Keratinocyte (primary cell): ENCODE results near the gene HOXC9. TPM values are rescaled to one million over a fixed set of nuclear protein-coding genes. Genes with fewer than 3 reads are reported as not detected.

Experiments
- DNase-seq: peaks from one replicate; pipeline ENCODE4 v3.0.0-alpha.2; 2011; ENCODE audit warnings: low read depth, missing footprints, low spot score
- FAIRE-seq: peaks from 2 replicates; lab custom pipeline; 2011; peaks lifted over from hg19 to GRCh38; lab: Jason Lieb, UNC
- H2AFZ ChIP-seq: 2 replicates; pipeline ENCODE4 v1.6.0; 2012; ENCODE audit warnings: low read length, control low read depth, inconsistent platforms; ENCODE audit not compliant: control insufficient read depth
- H3K27ac ChIP-seq: 2 replicates; pipeline ENCODE4 v1.5.1; 2011; ENCODE audit warnings: low read length; ENCODE audit not compliant: control insufficient read depth, insufficient read depth
- H3K27me3 ChIP-seq: 3 replicates; pipeline ENCODE4 v1.6.0; 2011; ENCODE audit warnings: low read length; ENCODE audit not compliant: control insufficient read depth, insufficient read depth; ENCODE audit errors: extremely low read depth
- H3K36me3 ChIP-seq, 2 experiments: 2 replicates in 1 of 2; 3 replicates in 1 of 2; pipeline ENCODE4 v1.5.1; 2011; ENCODE audit warnings: low read length in 2 of 2, mild to moderate bottlenecking in 1 of 2; ENCODE audit not compliant: control insufficient read depth in 2 of 2, insufficient read depth in 2 of 2; ENCODE audit errors: extremely low read depth in 1 of 2
- H3K4me1 ChIP-seq: 3 replicates; pipeline ENCODE4 v1.5.1; 2011; ENCODE audit warnings: low read length; ENCODE audit not compliant: control insufficient read depth, insufficient read depth; ENCODE audit errors: extremely low read depth
- H3K4me2 ChIP-seq: 3 replicates; pipeline ENCODE4 v1.6.0; 2011; ENCODE audit warnings: low read depth, low read length; ENCODE audit not compliant: control insufficient read depth, insufficient read depth; ENCODE audit errors: extremely low read depth
- H3K4me3 ChIP-seq, 3 experiments: fragments of 200-600 bp in 1 of 3; sonication (generic) in 1 of 3; 2 replicates in 2 of 3; 3 replicates in 1 of 3; pipeline ENCODE4 v1.5.1; 2011 to 2016; ENCODE audit warnings: low read length in 3 of 3, mild to moderate bottlenecking in 3 of 3, control low read depth in 2 of 3, inconsistent platforms in 1 of 3, low read depth in 1 of 3, mixed read lengths in 1 of 3, mixed run types in 1 of 3, moderate library complexity in 1 of 3; ENCODE audit not compliant: control insufficient read depth in 2 of 3, insufficient read depth in 2 of 3; ENCODE audit errors: extremely low read depth in 1 of 3
- H3K79me2 ChIP-seq: 2 replicates; pipeline ENCODE4 v1.6.0; 2012; ENCODE audit warnings: low read length; ENCODE audit not compliant: control insufficient read depth, insufficient read depth
- H3K9ac ChIP-seq: 3 replicates; pipeline ENCODE4 v1.6.0; 2011; ENCODE audit warnings: low read length; ENCODE audit not compliant: control insufficient read depth, insufficient read depth; ENCODE audit errors: extremely low read depth
- H3K9me1 ChIP-seq: 3 replicates; pipeline ENCODE4 v1.6.0; 2011; ENCODE audit warnings: low read length; ENCODE audit not compliant: control insufficient read depth, insufficient read depth; ENCODE audit errors: extremely low read depth
- H3K9me3 ChIP-seq: 2 replicates; pipeline ENCODE4 v1.5.1; 2012; ENCODE audit warnings: low read depth, low read length; ENCODE audit not compliant: control insufficient read depth
- H4K20me1 ChIP-seq: 3 replicates; pipeline ENCODE4 v1.6.0; 2011; ENCODE audit warnings: low read length; ENCODE audit not compliant: control insufficient read depth, insufficient read depth; ENCODE audit errors: extremely low read depth
- CTCF ChIP-seq, 3 experiments: IDR thresholded peaks in 1 of 3; conservative IDR thresholded peaks in 1 of 3; optimal IDR thresholded peaks in 1 of 3; 2 replicates in 2 of 3; 3 replicates in 1 of 3; pipeline versions ENCODE3 to v1.5.1; 2011; ENCODE audit warnings: low read length in 3 of 3, mild to moderate bottlenecking in 3 of 3, moderate library complexity in 2 of 3, control low read depth in 1 of 3, inconsistent platforms in 1 of 3; ENCODE audit not compliant: insufficient read depth in 2 of 3; ENCODE audit errors: extremely low read depth in 1 of 3
- EZH2 ChIP-seq: IDR thresholded peaks from one replicate; pipeline ENCODE4 v1.6.1; 2012; ENCODE audit warnings: inconsistent platforms, mild to moderate bottlenecking, low read length, moderate library complexity
- dilution Hi-C: fragments of 300-500 bp; cut with MboI; formaldehyde crosslinking; loops from one replicate; pipeline ENCODE4 v1.7.0; 2020; ENCODE audit warnings: low sequenced_read_pairs; ENCODE audit not compliant: extremely low pct_ligation_motif_present
- polyA plus RNA-seq, 5 experiments: library from polyadenylated mRNA; depleted of rRNA in 3 of 5; stranded (reverse) in 3 of 5; stranded (forward) in 1 of 5; unstranded in 1 of 5; fragments of >200 nt; gene quantifications; 1 replicate in 1 of 5; 2 replicates in 3 of 5; 3 replicates in 1 of 5; pipeline versions ENCODE4 v1.2.1 to v1.2.3, GENCODE V29; 2011 to 2012; ENCODE audit warnings: missing spikeins in 2 of 5, low read depth in 1 of 5, low replicate concordance in 1 of 5

The HOXC9 gene
- polyA plus RNA-seq, 1 donor (not counting 4 experiments of a cell fraction or from before 2014, with no cell fraction given): 1.8 TPM

- TF ChIP-seq EZH2 (no peak), CTCF (optimal IDR thresholded peaks at IDR 0.05 in 1 of 3, IDR thresholded peaks at IDR 0.05 in 1 of 3, conservative IDR thresholded peaks at IDR 0.05 in 1 of 3; ENCODE audit: extremely low read depth in 1 of 3, insufficient read depth in 2 of 3, low read length in 3 of 3) (no peak)
- no peaks in the 10 kb centered on the region for H4K20me1 ChIP-seq
- H3K79me2 ChIP-seq: peaks cover 88% of the 10 kb centered on the region
- H2AFZ ChIP-seq: no peak overlapping the region
- H3K27me3 ChIP-seq: no peaks in the 10 kb centered on the region
- peak overlapping the region; percentile 45 to 89 (median 51) for H3K4me3 ChIP-seq
- peak overlapping the region; percentile 97 for H3K9ac ChIP-seq
- no peaks in the 10 kb centered on the region for H3K9me3 ChIP-seq
- H3K27ac ChIP-seq: peak overlapping the region; percentile 95
- H3K4me2 ChIP-seq: peak overlapping the region; percentile 98
- H3K9me1 ChIP-seq: no peaks in the 10 kb centered on the region
- H3K4me1 ChIP-seq: peaks cover 34% of the 10 kb centered on the region
- FAIRE-seq (no peak), DNase-seq (no peak)
- peaks cover 0 to under 1% of the 10 kb centered on the region in 2 experiments for H3K36me3 ChIP-seq
- dilution Hi-C loops: no loop called here
Measured at GRCh38 chr12:53997204-53998109, 2.5 kb upstream of the HOXC9 start.

GRCh38 chr12:53998110-53998899, 1.7 kb upstream of the HOXC9 start:
- TF ChIP-seq EZH2: no peak
- no peak for TF ChIP-seq CTCF (optimal IDR thresholded peaks at IDR 0.05 in 1 of 3, IDR thresholded peaks at IDR 0.05 in 1 of 3, conservative IDR thresholded peaks at IDR 0.05 in 1 of 3; ENCODE audit: extremely low read depth in 1 of 3, insufficient read depth in 2 of 3, low read length in 3 of 3)
- FAIRE-seq: no peak

More at GRCh38 chr12:53998110-53998899, 1.7 kb upstream of the HOXC9 start:
- dilution Hi-C loops: no loop called here
- H3K4me2 ChIP-seq: peak overlapping the region; percentile 98
- no peak overlapping the region for H2AFZ ChIP-seq
- no peaks in the 10 kb centered on the region for H3K9me3 ChIP-seq
- H3K9ac ChIP-seq: peak overlapping the region; percentile 98
- no peak overlapping the region for H3K27ac ChIP-seq
- DNase-seq: no peak
- no peaks in the 10 kb centered on the region for H4K20me1 ChIP-seq
- H3K79me2 ChIP-seq: peaks cover 79% of the 10 kb centered on the region
- no peaks in the 10 kb centered on the region for H3K27me3 ChIP-seq
- H3K4me3 ChIP-seq: peak overlapping the region; percentile 45 to 96 (median 51)
- no peaks in the 10 kb centered on the region for H3K9me1 ChIP-seq
- peaks cover 0 to 6% of the 10 kb centered on the region in 2 experiments for H3K36me3 ChIP-seq
- peaks cover 32% of the 10 kb centered on the region for H3K4me1 ChIP-seq
